Motor neuron (in vitro differentiated cells): ENCODE results near the gene HAPLN2. TPM values are rescaled to one million over a fixed set of nuclear protein-coding genes. Genes with fewer than 3 reads are reported as not detected.

Source experiments
- total RNA-seq, 8 experiments: library from RNA; unstranded; fragments of 300-600 nt; gene quantifications; 2 replicates each; pipeline versions ENCODE4 v1.2.3 to v1.2.4, GENCODE V29; 2022

Gene HAPLN2
- total RNA-seq, 8 experiments from 2014 or later: 0.46 to 8.7 (median 3.3) TPM; not detected in 1

Other genes starting within 250 kb of the HAPLN2 start
- gene MEF2D, start 118.6 kb upstream of the HAPLN2 start, total RNA-seq: 10 to 100 TPM in 5 of 8 experiments, 1 to 10 TPM in 3; 6.6 to 28.6 (median 11.3) TPM
- gene IQGAP3, start 46.9 kb upstream of the HAPLN2 start, total RNA-seq: 10 to 100 TPM in 3 of 8 experiments, 1 to 10 TPM in 3, under 1 TPM in 2; 0.20 to 11.6 (median 1.5) TPM
- 1 to 10 TPM in 1 of 8 experiments, under 1 TPM in 3, not detected in 4; 0.14 to 1.9 (median 0.58) TPM for gene TTC24, start 39.7 kb upstream of the HAPLN2 start, total RNA-seq
- 100 to 1,000 TPM in 1 of 8 experiments, 10 to 100 TPM in 7; 50.1 to 168 (median 66.6) TPM for gene NAXE, start 27.6 kb upstream of the HAPLN2 start, total RNA-seq
- 10 to 100 TPM; 14.7 to 50.1 (median 30.5) TPM for gene GPATCH4, start 17.9 kb upstream of the HAPLN2 start, total RNA-seq
- 10 to 100 TPM in 1 of 8 experiments, 1 to 10 TPM in 4, under 1 TPM in 3; 0.66 to 25.1 (median 1.7) TPM for gene BCAN, start 22.7 kb downstream of the HAPLN2 start, total RNA-seq
- 100 to 1,000 TPM in 5 of 8 experiments, 10 to 100 TPM in 1, 1 to 10 TPM in 2; 5.5 to 863 (median 150) TPM for gene NES, start 58.0 kb downstream of the HAPLN2 start, total RNA-seq
- 100 to 1,000 TPM in 5 of 8 experiments, 10 to 100 TPM in 1, 1 to 10 TPM in 2; 1.4 to 813 (median 186) TPM for gene CRABP2, start 86.2 kb downstream of the HAPLN2 start, total RNA-seq
- gene METTL25B, start 109.1 kb downstream of the HAPLN2 start, total RNA-seq: 10 to 100 TPM; 14.3 to 37.1 (median 24.2) TPM
- 10 to 100 TPM; 25.1 to 45.2 (median 33.0) TPM for gene ISG20L2, start 109.4 kb downstream of the HAPLN2 start, total RNA-seq
- gene MRPL24, start 121.7 kb downstream of the HAPLN2 start, total RNA-seq: 100 to 1,000 TPM in 4 of 8 experiments, 10 to 100 TPM in 4; 81.4 to 166 (median 101) TPM
- 100 to 1,000 TPM in 7 of 8 experiments, 10 to 100 TPM in 1; 93.4 to 328 (median 187) TPM for gene HDGF, start 132.3 kb downstream of the HAPLN2 start, total RNA-seq
- gene PRCC, start 148.1 kb downstream of the HAPLN2 start, total RNA-seq: 10 to 100 TPM; 35.4 to 73.4 (median 56.8) TPM
- gene SH2D2A, start 197.4 kb downstream of the HAPLN2 start, total RNA-seq: 1 to 10 TPM in 4 of 8 experiments, under 1 TPM in 4; 0.33 to 3.5 (median 0.92) TPM
- gene INSRR, start 239.7 kb downstream of the HAPLN2 start, total RNA-seq: 1 to 10 TPM in 1 of 8 experiments, under 1 TPM in 6, not detected in 1; 0.05 to 1.6 (median 0.11) TPM
- gene NTRK1, start 241.4 kb downstream of the HAPLN2 start, total RNA-seq: 1 to 10 TPM in 2 of 8 experiments, under 1 TPM in 5, not detected in 1; 0.27 to 2.5 (median 0.61) TPM